HG03558 (cell line): ENCODE results near the gene LRSAM1.

Experiments used
- ATAC-seq: cut with Tn5 transposase; IDR thresholded peaks from one replicate; pipeline ENCODE4 v1.9.1; 2021; ENCODE audit warnings: moderate number of reproducible peaks; ENCODE audit not compliant: unreplicated experiment; ENCODE audit errors: extremely low read depth

Gene LRSAM1

DNA sequence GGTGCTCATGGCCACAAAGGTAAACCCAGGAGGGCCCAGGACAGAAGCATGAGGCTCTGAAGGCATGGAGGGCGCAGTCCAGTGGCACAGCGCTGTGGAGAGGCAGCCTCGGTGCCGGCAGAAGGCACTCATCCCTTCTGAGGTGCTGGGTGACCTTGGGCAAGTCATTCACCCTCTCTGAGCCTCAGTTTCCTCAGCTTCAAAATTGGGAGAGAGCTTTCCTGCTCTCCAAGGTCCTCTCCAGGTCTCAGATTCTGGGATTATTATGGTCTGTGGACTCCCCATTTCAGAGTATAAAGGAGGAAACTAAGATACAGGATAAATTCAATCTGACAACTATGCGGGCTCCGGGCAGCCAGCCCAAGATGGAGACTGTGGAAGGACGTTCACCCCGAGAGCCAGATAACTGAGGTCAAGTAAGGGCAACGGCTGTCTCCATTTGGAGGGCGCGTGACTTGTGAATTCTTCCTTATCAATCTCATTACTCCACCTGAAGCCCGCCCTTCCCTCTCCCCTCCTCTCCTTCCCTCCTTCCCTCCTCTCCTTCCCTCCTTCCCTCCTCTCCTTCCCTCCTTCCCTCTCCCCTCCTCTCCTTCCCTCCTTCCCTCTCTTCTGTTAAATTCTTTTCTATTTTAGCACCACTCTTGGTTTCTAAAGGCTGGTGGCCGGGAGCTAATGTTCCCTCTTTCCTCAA is 58.1 kb downstream of the LRSAM1 start:
- ATAC-seq, result no peak

GRCh38 chr9:127509955-127510299 is 58.6 kb downstream of the LRSAM1 start:
- ATAC-seq, result no peak

- ATAC-seq, result no peak
Measured at GRCh38 chr9:127514468-127514867, 63.2 kb downstream of the LRSAM1 start.

DNA sequence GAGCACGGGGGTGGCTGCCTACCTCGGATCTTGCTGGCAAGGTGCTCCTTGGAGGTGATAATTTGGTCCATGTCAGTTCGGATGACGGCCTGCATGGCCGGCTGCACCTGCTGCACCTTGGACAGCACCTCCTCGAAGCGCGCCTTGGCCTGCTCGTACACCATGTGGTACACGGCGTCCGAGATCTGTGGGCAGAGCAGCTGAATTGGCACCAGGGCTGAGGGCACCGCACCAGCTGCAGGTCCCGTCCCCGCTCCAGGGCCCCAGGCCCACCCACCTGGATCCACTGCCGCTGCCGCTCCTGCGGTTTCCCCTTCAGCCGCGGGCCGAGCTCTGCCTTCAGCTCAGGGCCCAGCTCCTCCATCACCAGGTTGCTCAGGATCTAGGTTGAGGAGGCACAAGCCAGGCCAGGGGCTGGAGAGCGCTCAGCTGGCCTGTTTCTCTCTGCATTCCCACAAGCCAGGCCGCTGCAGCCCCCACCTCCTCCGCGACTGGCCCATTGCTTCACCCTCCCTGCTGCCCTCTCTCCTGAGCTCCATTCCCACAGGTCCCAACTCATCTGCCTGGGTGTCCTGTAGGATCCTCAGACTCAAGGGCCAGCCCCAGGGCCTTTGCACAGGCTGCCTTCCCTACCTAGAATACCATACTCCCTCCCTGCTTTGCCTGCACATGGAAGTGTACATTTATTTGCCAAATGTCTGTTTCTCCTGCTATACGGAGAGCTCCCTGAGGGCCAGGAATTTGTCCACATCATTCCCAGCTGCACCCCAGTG is 65.7 kb downstream of the LRSAM1 start:
- ATAC-seq, result no peak

DNA sequence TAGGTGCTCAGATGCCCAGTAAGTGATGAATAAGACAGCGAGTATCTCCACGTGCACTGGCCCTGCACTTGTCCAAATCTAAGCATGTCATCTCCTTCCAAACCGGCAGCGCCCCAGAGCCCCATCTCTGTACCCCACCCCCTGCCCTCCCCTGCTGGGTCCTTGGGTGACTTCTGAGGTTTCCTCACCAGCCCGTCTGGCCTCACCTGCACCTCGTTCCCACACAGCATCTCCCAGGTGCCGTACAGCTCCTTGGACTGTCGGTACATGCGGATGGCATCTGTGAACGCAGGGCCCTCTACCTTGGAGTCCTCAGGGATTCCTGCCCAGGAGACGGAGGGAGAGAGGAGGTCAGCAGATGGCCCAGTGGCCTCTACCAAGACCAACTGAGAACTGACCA is 66.3 kb downstream of the LRSAM1 start:
- no peak for ATAC-seq

- no peak for ATAC-seq
Measured at GRCh38 chr9:127518091-127518856, 67.0 kb downstream of the LRSAM1 start.

- ATAC-seq, result no peak
Measured at GRCh38 chr9:127519301-127520166, 68.2 kb downstream of the LRSAM1 start.

DNA sequence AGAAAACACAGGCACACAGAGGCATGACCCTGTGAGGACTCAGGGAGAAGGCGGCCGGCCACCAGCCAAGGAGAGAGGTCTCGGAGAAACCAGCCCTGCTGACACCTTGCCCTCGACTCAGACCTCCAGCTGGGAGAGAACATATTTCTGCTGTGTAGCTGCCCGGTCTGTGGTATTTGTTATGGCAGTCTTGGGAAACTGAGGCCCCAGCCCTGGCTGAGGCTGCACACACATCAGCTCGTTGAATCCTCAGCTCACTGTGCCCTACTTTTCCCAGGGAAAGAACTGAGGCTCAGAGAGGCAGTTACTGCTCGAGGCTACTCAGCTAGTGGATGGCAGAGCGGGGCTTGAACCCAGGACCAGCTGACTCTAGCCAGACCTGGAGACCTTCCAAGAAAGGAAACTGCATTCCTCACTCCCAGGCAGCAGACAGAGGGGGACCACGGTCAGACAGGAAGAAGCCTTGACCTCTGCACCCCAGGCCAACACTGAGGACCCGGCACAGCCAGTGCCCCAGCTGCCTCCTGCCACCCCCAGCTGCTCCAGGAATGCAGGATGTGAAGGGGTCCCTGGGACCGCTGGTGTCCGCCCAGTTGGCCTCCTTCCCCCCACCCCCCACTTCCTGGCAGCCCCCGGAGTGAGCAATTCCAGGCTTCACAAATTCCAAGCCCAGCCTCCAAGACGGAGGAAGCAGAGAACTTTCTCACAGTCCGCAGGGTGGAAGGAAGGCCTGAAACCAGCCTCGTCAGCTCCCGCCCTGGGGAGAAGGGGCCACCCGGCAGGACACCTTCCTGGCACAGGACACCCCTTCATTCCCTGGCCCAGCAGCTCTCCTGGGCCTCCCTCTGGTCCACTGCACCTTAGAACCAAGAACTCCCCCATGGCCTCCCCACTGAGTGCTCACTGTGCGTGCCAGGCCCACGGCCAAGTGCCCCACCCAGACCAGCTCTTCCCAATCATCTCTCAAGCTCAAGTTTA is 69.9 kb downstream of the LRSAM1 start:
- no peak for ATAC-seq

DNA sequence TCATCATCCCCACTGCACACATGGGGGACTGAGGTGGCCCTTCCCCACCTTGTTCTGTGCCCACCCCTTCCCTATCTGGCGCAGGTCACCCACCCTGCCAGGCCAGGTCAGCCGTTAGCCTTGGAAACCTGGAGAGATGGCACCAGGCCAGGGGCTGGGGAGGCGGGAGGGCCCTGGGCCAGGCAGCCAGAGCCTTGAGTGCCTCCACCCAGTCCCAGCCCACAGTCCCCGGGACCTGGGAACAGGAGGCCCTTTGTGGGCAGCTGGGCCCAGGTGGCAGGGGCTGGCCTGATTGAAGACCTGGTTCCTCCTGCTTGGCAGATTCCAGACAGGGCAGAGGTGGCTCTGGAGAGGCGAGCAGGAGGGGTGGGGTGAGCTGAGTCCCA is 70.6 kb downstream of the LRSAM1 start:
- ATAC-seq, result no peak

GRCh38 chr9:127522727-127523126 is 71.4 kb downstream of the LRSAM1 start:
- ATAC-seq, result no peak

DNA sequence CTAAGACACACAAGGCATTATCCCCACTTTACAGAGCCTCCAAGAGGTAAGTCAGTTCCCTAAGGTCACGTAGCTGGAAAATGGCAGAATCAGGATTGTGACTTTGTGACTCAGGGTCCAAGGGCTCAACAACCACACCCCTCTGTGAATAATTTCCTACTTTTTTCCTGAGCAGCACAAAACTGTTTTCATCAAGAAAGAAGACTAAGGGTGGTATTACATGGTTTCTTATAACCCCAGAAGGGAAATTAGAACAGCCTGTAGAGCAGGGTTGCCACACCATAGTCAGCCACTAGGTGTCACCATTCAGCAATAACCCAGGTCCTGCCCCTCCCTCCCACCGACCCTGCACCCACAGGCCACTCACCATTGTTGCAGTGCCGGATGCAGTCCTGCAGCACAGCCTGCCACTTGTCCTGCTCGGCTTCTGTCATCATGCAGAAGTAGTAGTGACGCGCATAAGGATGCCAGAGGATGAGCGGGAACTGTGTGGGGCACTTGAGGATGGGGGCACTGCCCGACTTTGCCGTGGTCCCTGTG is 72.1 kb downstream of the LRSAM1 start:
- ATAC-seq, result no peak

DNA sequence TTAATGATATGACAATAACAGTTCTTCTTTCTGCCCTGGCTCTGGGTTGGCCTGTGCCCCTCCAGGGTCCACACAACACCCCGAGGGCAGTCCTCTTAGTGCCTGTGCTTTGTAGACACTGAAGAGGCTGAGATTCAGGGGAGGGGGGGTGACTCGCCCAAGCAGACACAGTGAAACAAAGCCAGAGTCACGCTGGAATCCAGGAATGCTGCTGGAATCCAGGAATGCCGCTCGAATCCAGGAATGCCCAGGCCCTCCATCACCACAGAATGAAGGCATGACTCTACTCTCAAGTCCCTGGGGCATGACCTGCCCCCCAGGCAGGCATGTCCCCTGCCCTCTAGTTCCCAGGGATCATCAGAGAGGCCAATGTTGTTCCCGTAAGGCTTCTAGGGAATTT is 73.1 kb downstream of the LRSAM1 start:
- ATAC-seq, result no peak

- ATAC-seq, result no peak
Measured at GRCh38 chr9:127525401-127526188, 74.3 kb downstream of the LRSAM1 start.

DNA sequence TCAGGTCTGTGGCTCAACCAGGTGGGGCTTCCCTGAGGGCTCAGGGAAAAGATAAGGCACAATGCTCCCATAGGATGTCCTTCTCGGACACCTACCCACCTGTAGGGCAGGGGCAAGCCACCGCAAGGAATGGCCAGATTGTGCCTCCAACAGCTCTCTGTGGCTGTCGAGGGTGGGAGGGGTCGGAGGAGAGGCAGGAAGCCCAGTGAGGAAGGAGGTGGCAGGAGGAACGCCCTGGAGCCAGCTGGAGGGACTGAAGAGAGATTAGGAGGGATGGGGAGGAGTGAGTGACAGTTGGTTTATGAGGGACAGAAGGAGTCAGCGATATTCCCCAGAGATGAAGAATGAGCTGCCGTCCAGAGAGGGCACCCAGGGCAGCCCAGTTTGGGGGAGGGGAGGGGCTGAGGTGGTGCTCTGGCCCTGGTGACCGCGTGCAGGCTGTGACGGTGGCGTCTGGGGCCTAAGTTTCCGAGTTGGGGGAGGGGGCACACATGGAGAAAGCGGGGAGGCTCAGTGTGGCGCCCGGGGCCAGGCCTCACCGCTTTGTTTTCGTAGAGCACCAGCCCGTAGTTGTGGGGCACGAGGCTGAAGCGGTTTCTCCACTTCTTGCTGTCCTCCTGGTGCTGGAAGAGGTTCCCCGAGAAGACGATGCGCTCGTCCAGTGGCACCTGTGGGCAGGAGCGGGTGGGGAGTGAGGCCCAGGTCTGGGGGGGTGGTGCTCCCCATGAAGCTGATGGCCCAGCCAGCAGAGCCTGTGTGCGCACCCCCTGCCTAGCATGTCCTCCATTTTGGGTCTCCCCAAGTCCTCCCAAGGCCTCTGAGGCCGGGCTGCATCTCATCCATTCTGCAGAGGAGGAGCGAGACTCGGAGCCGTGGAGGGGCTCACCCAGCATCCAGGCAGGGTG is 75.6 kb downstream of the LRSAM1 start:
- no peak for ATAC-seq

- ATAC-seq, result no peak
Measured at GRCh38 chr9:127527560-127528268, 76.4 kb downstream of the LRSAM1 start.

DNA sequence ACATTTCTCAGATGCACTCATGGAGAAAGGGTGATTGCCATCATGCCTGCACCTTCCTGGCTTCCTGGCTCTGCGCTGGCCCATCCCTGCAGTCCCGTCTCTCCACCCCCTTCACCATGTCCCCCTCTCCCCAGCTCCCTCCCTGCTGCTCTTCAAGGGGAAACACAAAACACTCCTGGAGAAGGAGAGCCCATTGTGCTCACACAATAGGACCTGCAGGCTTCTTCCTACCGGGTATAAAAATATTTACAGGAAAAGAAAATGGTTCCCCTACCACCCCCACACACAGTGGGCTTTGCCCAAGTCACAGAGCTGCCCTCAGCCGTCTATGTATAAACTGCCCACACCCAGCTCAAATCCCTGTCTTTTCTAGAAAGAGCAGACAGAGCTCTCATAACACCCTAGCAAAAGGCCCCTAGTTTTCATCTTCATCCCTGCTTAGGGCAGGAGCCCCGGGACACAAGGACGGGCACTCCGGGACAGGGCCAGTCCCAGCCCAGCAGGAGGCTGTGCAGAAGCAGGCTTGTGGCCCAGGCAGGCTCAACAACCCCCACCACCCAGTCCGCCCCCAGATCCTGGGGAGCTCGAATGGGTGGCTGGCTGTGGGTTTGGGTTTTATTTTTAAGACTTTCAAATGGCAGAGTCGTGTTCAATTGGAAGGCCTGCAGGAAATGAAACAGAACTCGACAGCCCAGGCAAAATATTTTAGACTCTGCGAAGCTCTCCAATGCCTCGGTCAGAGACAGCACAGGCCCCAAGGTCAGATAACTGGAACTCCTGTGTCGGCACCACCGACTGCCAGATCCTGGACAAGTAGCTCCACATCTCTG is 77.3 kb downstream of the LRSAM1 start:
- no peak for ATAC-seq
